ENCODE results near the gene PAQR7.

Gene PAQR7

GRCh38 chr1:25877155-25877554 lies 1.6 kb upstream of the PAQR7 start:
- no peak for TF ChIP-seq SNAI2 (CRISPR knock-in tag; IDR thresholded peaks at IDR 0.05)
- no peak for TF ChIP-seq ZFP3 (CRISPR knock-in tag; IDR thresholded peaks at IDR 0.05)
- no peak for TF ChIP-seq OSR1 (CRISPR knock-in tag; IDR thresholded peaks at IDR 0.05)
- TF ChIP-seq GLIS3 (CRISPR knock-in tag; IDR thresholded peaks at IDR 0.05): no peak
- no peak for TF ChIP-seq BACH2 (CRISPR knock-in tag; IDR thresholded peaks at IDR 0.05; ENCODE audit: borderline replicate concordance)
- ATAC-seq: no peak

GRCh38 chr1:25876693-25877077 lies 1.2 kb upstream of the PAQR7 start:
- TF ChIP-seq ISL1 (CRISPR knock-in tag; IDR thresholded peaks at IDR 0.05): no peak
- TF ChIP-seq ZC3H10 (CRISPR knock-in tag; IDR thresholded peaks at IDR 0.05): no peak
- no peak for TF ChIP-seq ESRRG (CRISPR knock-in tag; IDR thresholded peaks at IDR 0.05)
- TF ChIP-seq RARB (CRISPR knock-in tag; IDR thresholded peaks at IDR 0.05): no peak
- no peak for TF ChIP-seq TOX (CRISPR knock-in tag; IDR thresholded peaks at IDR 0.05; ENCODE audit: borderline replicate concordance)
- TF ChIP-seq CSDC2 (CRISPR knock-in tag; IDR thresholded peaks at IDR 0.05): no peak
- no peak for ATAC-seq

GRCh38 chr1:25875856-25876692 lies 566 bp upstream of the PAQR7 start:
- ATAC-seq: peak; percentile 54
- no peak for TF ChIP-seq PATZ1 (CRISPR knock-in tag; IDR thresholded peaks at IDR 0.05; ENCODE audit: borderline replicate concordance)
- no peak for TF ChIP-seq TSHZ2 (CRISPR knock-in tag; IDR thresholded peaks at IDR 0.05)
- no peak for TF ChIP-seq ZFP3 (CRISPR knock-in tag; IDR thresholded peaks at IDR 0.05)
- TF ChIP-seq TCF4 (CRISPR knock-in tag; IDR thresholded peaks at IDR 0.05; ENCODE audit: borderline replicate concordance): no peak

GRCh38 chr1:25874635-25875153 lies 814 bp downstream of the PAQR7 start:
- peak; percentile 56 for ATAC-seq
- TF ChIP-seq OSR1 (CRISPR knock-in tag; IDR thresholded peaks at IDR 0.05) (no peak), ZFP3 (CRISPR knock-in tag; IDR thresholded peaks at IDR 0.05) (no peak), ZC3H10 (CRISPR knock-in tag; IDR thresholded peaks at IDR 0.05) (no peak), ZNF565 (CRISPR knock-in tag; conservative IDR thresholded peaks at IDR 0.05; ENCODE audit: low read depth) (no peak), ESRRG (CRISPR knock-in tag; IDR thresholded peaks at IDR 0.05) (no peak), TCF4 (CRISPR knock-in tag; IDR thresholded peaks at IDR 0.05; ENCODE audit: borderline replicate concordance) (no peak), CSRNP3 (CRISPR knock-in tag; IDR thresholded peaks at IDR 0.05) (no peak)

- no peak for ATAC-seq
- TF ChIP-seq POU6F1 (CRISPR knock-in tag; IDR thresholded peaks at IDR 0.05; ENCODE audit: borderline replicate concordance, low read depth) (no peak), CSRNP3 (CRISPR knock-in tag; IDR thresholded peaks at IDR 0.05) (no peak), ESRRG (CRISPR knock-in tag; IDR thresholded peaks at IDR 0.05) (no peak), CSDC2 (CRISPR knock-in tag; IDR thresholded peaks at IDR 0.05) (no peak), ZFP3 (CRISPR knock-in tag; IDR thresholded peaks at IDR 0.05) (no peak), RARB (CRISPR knock-in tag; IDR thresholded peaks at IDR 0.05) (no peak), BACH2 (CRISPR knock-in tag; IDR thresholded peaks at IDR 0.05; ENCODE audit: borderline replicate concordance) (no peak)
Measured at GRCh38 chr1:25874209-25874608, 1.3 kb downstream of the PAQR7 start.

Data from SK-N-SH treated with all-trans-retinoic acid at 6 μM for 48 hours (cell line).